HG02763 (cell line): ENCODE results near the gene DOCK9.

ENCODE experiments used
- ATAC-seq: cut with Tn5 transposase; IDR thresholded peaks from one replicate; pipeline ENCODE4 v1.9.1; 2021; ENCODE audit warnings: mild to moderate bottlenecking, moderate library complexity; ENCODE audit not compliant: unreplicated experiment

DOCK9 gene

GRCh38 chr13:98978280-98978679 is 416 bp upstream of the DOCK9 start:
- ATAC-seq: no peak

- no peak for ATAC-seq
Observed at GRCh38 chr13:98976941-98977340, 923 bp downstream of the DOCK9 start.

- no peak for ATAC-seq
Observed at GRCh38 chr13:98976338-98976737, 1.5 kb downstream of the DOCK9 start.

- ATAC-seq: peak; percentile 53
Observed at GRCh38 chr13:98975822-98976261, 2.0 kb downstream of the DOCK9 start.

GRCh38 chr13:98974053-98974452 is 3.8 kb downstream of the DOCK9 start:
- ATAC-seq: no peak

- no peak for ATAC-seq
Observed at GRCh38 chr13:98972627-98973026, 5.2 kb downstream of the DOCK9 start.

GRCh38 chr13:98972059-98972458 is 5.8 kb downstream of the DOCK9 start:
- no peak for ATAC-seq

- ATAC-seq: no peak
Observed at GRCh38 chr13:98970330-98970729, 7.5 kb downstream of the DOCK9 start.

GRCh38 chr13:98967491-98967890 is 10.4 kb downstream of the DOCK9 start:
- no peak for ATAC-seq

- ATAC-seq: no peak
Observed at GRCh38 chr13:98966019-98966418, 11.8 kb downstream of the DOCK9 start.

- no peak for ATAC-seq
Observed at GRCh38 chr13:98965325-98965724, 12.5 kb downstream of the DOCK9 start.

- no peak for ATAC-seq
Observed at GRCh38 chr13:98963917-98964316, 13.9 kb downstream of the DOCK9 start.

GRCh38 chr13:98962901-98963590 is 14.8 kb downstream of the DOCK9 start:
- no peak for ATAC-seq

GRCh38 chr13:98961503-98962105 is 16.3 kb downstream of the DOCK9 start:
- no peak for ATAC-seq

- ATAC-seq: no peak
Observed at GRCh38 chr13:98960606-98961502, 17.0 kb downstream of the DOCK9 start.

GRCh38 chr13:98959786-98960605 is 17.9 kb downstream of the DOCK9 start:
- no peak for ATAC-seq

GRCh38 chr13:98959291-98959690 is 18.6 kb downstream of the DOCK9 start:
- no peak for ATAC-seq

GRCh38 chr13:98958443-98958794 is 19.4 kb downstream of the DOCK9 start:
- no peak for ATAC-seq

- ATAC-seq: no peak
Observed at GRCh38 chr13:98957731-98958442, 20.0 kb downstream of the DOCK9 start.

GRCh38 chr13:98955336-98955735 is 22.5 kb downstream of the DOCK9 start:
- ATAC-seq: no peak
